ENCODE results near the gene NTMT2.

Gene NTMT2

GRCh38 chr1:170214117-170215032 is 68.6 kb downstream of the NTMT2 start:
- no peak for DNase-seq

GRCh38 chr1:170215072-170215885 is 69.5 kb downstream of the NTMT2 start:
- DNase-seq = no peak

- no peak for DNase-seq
Measured at GRCh38 chr1:170217517-170218256, 71.9 kb downstream of the NTMT2 start.

- DNase-seq = no peak
Measured at GRCh38 chr1:170218257-170218650, 72.5 kb downstream of the NTMT2 start.

All from NCI-H1092 (cell line).